HEK293 (cell line): ENCODE measurements around the gene RCL1.

Experiments
- GLIS2 ChIP-seq: fragments of 450-650 bp; formaldehyde crosslinking; IDR thresholded peaks from 2 replicates; pipeline ENCODE4 v1.5.1; 2016; ENCODE audit warnings: missing biosample characterization, missing genetic modification characterization
- HOXD13 ChIP-seq: sonication (generic); formaldehyde crosslinking; IDR thresholded peaks from 2 replicates; pipeline ENCODE4 v1.8.0; 2022; ENCODE audit warnings: missing genetic modification reagents, borderline replicate concordance
- IKZF3 ChIP-seq: fragments of 450-650 bp; IDR thresholded peaks from 2 replicates; pipeline ENCODE4 v1.5.0; 2018; ENCODE audit warnings: missing biosample characterization, mild to moderate bottlenecking, missing genetic modification characterization, moderate library complexity
- SP2 ChIP-seq: fragments of 450-650 bp; formaldehyde crosslinking; IDR thresholded peaks from 2 replicates; pipeline ENCODE4 v1.5.1; 2016; ENCODE audit warnings: missing biosample characterization, missing genetic modification characterization
- SP3 ChIP-seq: fragments of 450-650 bp; formaldehyde crosslinking; IDR thresholded peaks from 2 replicates; pipeline ENCODE4 v1.5.1; 2016; ENCODE audit warnings: missing biosample characterization, missing genetic modification characterization
- TRIM28 ChIP-seq: IDR thresholded peaks from 2 replicates; pipeline ENCODE4 v1.6.1; 2011; ENCODE audit warnings: low read length, control low read depth, borderline replicate concordance
- ZBTB17 ChIP-seq: fragments of 450-650 bp; formaldehyde crosslinking; IDR thresholded peaks from 2 replicates; pipeline ENCODE4 v1.5.1; 2016; ENCODE audit warnings: missing biosample characterization, missing genetic modification characterization
- ZBTB8A ChIP-seq: fragments of 450-650 bp; formaldehyde crosslinking; IDR thresholded peaks from 2 replicates; pipeline ENCODE4 v1.5.1; 2016; ENCODE audit warnings: missing biosample characterization, missing genetic modification characterization
- ZNF311 ChIP-seq: fragments of 450-650 bp; formaldehyde crosslinking; IDR thresholded peaks from 2 replicates; pipeline ENCODE4 v1.5.1; 2017; ENCODE audit warnings: missing biosample characterization, missing genetic modification characterization, borderline replicate concordance
- ZNF335 ChIP-seq: fragments of 450-650 bp; formaldehyde crosslinking; conservative IDR thresholded peaks from 2 replicates; pipeline ENCODE4 v1.5.1; 2016; ENCODE audit warnings: missing biosample characterization, missing genetic modification characterization
- ZNF416 ChIP-seq: fragments of 450-650 bp; formaldehyde crosslinking; IDR thresholded peaks from 2 replicates; pipeline ENCODE4 v1.5.1; 2016; ENCODE audit warnings: missing biosample characterization, missing genetic modification characterization
- ZNF473 ChIP-seq: fragments of 450-650 bp; formaldehyde crosslinking; IDR thresholded peaks from 2 replicates; pipeline ENCODE4 v1.5.1; 2017; ENCODE audit warnings: missing biosample characterization, missing genetic modification characterization
- ZNF555 ChIP-seq: fragments of 450-650 bp; formaldehyde crosslinking; conservative IDR thresholded peaks from 2 replicates; pipeline ENCODE4 v1.5.1; 2017; ENCODE audit warnings: missing biosample characterization, mild to moderate bottlenecking, missing genetic modification characterization, inconsistent platforms
- ZNF558 ChIP-seq: fragments of 450-650 bp; formaldehyde crosslinking; IDR thresholded peaks from 2 replicates; pipeline ENCODE4 v1.5.1; 2016; ENCODE audit warnings: missing biosample characterization, missing genetic modification characterization
- ZNF571 ChIP-seq: fragments of 450-650 bp; formaldehyde crosslinking; IDR thresholded peaks from 2 replicates; pipeline ENCODE4 v1.5.0; 2017; ENCODE audit warnings: missing biosample characterization, missing genetic modification characterization
- ZNF626 ChIP-seq: fragments of 450-650 bp; sonication (Bioruptor Pico); formaldehyde crosslinking; IDR thresholded peaks from 2 replicates; pipeline ENCODE4 v1.5.1; 2018; ENCODE audit warnings: missing biosample characterization, missing genetic modification characterization, inconsistent platforms
- ZNF768 ChIP-seq: fragments of 450-650 bp; formaldehyde crosslinking; IDR thresholded peaks from 2 replicates; pipeline ENCODE4 v1.5.1; 2018; ENCODE audit warnings: missing biosample characterization, mild to moderate bottlenecking, missing genetic modification characterization
- ZSCAN30 ChIP-seq: fragments of 450-650 bp; IDR thresholded peaks from 2 replicates; pipeline ENCODE4 v1.5.1; 2018; ENCODE audit warnings: missing biosample characterization, mild to moderate bottlenecking, missing genetic modification characterization, moderate library complexity
- TF ChIP-seq, protein P1 (sequence below): fragments of 450-650 bp; IDR thresholded peaks from 2 replicates; pipeline ENCODE4 v1.5.1; 2018; ENCODE audit warnings: missing biosample characterization, mild to moderate bottlenecking, missing genetic modification characterization
- TF ChIP-seq, protein P2 (sequence below): fragments of 450-650 bp; formaldehyde crosslinking; IDR thresholded peaks from 2 replicates; pipeline ENCODE4 v1.5.1; 2016; ENCODE audit warnings: missing biosample characterization, missing genetic modification characterization
- TF ChIP-seq, protein P3 (sequence below): fragments of 450-650 bp; formaldehyde crosslinking; IDR thresholded peaks from 2 replicates; pipeline ENCODE4 v1.5.1; 2016; ENCODE audit warnings: missing biosample characterization, missing genetic modification characterization
- TF ChIP-seq, protein P4 (sequence below): fragments of 450-650 bp; formaldehyde crosslinking; IDR thresholded peaks from 2 replicates; pipeline ENCODE4 v1.5.0; 2017; ENCODE audit warnings: missing biosample characterization, missing genetic modification characterization, borderline replicate concordance
- TF ChIP-seq, protein P5 (sequence below): fragments of 450-650 bp; formaldehyde crosslinking; IDR thresholded peaks from 2 replicates; pipeline ENCODE4 v1.5.1; 2016; ENCODE audit warnings: missing biosample characterization, missing genetic modification characterization, borderline replicate concordance
- TF ChIP-seq, protein P6 (sequence below): fragments of 450-650 bp; formaldehyde crosslinking; IDR thresholded peaks from 2 replicates; pipeline ENCODE4 v1.5.1; 2016; ENCODE audit warnings: missing biosample characterization, missing genetic modification characterization

Gene RCL1

DNA sequence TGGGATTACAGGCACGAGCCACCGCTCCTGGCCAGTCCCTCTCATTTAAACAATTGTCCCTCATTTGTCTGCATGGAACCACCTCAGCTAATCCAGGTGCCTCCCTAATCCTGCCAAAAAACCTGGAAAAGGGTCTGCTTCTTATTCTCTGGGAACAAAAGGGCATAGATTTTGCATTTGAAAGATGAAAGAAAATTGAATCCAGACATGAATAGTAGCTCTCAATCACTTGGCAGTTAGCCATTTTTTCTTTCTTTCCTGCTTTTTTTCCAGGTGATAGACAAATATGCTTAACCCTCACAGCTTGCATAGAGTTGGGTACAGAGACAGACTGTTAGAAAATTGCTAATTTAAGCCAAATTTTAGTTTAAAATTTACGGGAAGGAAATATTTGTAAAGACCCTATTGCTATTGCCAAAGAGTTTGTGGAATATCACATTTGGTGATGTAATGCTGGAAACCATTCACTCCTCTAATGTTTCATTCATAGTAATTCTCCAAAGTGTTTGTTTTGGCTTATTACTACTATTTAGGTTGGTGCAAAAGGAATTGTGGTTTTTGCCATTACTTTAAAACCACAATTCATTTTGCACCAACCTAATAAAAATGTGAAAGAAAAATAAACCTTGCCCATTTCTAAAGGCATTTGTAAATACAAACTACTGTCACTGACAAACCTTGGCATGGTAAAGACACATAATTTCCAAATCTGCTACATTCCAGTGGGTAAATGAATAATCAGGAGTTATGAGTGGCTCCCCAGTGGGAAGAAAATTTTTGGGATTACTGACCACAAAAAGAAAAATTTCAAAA is 111.8 kb downstream of the RCL1 start (continued):
- TF ChIP-seq, protein P1, sequence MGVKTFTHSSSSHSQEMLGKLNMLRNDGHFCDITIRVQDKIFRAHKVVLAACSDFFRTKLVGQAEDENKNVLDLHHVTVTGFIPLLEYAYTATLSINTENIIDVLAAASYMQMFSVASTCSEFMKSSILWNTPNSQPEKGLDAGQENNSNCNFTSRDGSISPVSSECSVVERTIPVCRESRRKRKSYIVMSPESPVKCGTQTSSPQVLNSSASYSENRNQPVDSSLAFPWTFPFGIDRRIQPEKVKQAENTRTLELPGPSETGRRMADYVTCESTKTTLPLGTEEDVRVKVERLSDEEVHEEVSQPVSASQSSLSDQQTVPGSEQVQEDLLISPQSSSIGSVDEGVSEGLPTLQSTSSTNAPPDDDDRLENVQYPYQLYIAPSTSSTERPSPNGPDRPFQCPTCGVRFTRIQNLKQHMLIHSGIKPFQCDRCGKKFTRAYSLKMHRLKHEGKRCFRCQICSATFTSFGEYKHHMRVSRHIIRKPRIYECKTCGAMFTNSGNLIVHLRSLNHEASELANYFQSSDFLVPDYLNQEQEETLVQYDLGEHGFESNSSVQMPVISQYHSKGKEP (tag by site-specific recombination), result 0 out of 2 replicates have a peak, but pooled peaks have one; percentile 43
- TF ChIP-seq ZNF626 (no peak), GLIS2 (tag by site-specific recombination) (no peak), TRIM28 (no peak), ZNF335 (tag by site-specific recombination) (no peak), ZNF311 (tag by site-specific recombination) (no peak), ZSCAN30 (tag by site-specific recombination) (no peak), ZNF768 (tag by site-specific recombination) (no peak), SP2 (tag by site-specific recombination) (no peak), SP3 (tag by site-specific recombination) (no peak), ZBTB17 (no peak; the same call in 1 of the 2 replicates), ZNF473 (tag by site-specific recombination) (no peak), ZNF571 (tag by site-specific recombination) (no peak), ZNF416 (tag by site-specific recombination) (no peak), ZNF558 (tag by site-specific recombination) (no peak), ZBTB8A (no peak), IKZF3 (no peak), ZNF555 (tag by site-specific recombination) (no peak), HOXD13 (CRISPR knock-in tag) (no peak)
- TF ChIP-seq, protein P2, sequence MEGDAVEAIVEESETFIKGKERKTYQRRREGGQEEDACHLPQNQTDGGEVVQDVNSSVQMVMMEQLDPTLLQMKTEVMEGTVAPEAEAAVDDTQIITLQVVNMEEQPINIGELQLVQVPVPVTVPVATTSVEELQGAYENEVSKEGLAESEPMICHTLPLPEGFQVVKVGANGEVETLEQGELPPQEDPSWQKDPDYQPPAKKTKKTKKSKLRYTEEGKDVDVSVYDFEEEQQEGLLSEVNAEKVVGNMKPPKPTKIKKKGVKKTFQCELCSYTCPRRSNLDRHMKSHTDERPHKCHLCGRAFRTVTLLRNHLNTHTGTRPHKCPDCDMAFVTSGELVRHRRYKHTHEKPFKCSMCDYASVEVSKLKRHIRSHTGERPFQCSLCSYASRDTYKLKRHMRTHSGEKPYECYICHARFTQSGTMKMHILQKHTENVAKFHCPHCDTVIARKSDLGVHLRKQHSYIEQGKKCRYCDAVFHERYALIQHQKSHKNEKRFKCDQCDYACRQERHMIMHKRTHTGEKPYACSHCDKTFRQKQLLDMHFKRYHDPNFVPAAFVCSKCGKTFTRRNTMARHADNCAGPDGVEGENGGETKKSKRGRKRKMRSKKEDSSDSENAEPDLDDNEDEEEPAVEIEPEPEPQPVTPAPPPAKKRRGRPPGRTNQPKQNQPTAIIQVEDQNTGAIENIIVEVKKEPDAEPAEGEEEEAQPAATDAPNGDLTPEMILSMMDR, result no peak
- TF ChIP-seq, protein P3, sequence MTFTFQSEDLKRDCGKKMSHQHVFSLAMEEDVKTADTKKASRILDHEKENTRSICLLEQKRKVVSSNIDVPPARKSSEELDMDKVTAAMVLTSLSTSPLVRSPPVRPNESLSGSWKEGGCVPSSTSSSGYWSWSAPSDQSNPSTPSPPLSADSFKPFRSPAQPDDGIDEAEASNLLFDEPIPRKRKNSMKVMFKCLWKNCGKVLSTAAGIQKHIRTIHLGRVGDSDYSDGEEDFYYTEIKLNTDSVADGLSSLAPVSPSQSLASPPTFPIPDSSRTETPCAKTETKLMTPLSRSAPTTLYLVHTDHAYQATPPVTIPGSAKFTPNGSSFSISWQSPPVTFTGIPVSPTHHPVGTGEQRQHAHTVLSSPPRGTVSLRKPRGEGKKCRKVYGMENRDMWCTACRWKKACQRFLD (tag by site-specific recombination), result no peak
- TF ChIP-seq, protein P4, sequence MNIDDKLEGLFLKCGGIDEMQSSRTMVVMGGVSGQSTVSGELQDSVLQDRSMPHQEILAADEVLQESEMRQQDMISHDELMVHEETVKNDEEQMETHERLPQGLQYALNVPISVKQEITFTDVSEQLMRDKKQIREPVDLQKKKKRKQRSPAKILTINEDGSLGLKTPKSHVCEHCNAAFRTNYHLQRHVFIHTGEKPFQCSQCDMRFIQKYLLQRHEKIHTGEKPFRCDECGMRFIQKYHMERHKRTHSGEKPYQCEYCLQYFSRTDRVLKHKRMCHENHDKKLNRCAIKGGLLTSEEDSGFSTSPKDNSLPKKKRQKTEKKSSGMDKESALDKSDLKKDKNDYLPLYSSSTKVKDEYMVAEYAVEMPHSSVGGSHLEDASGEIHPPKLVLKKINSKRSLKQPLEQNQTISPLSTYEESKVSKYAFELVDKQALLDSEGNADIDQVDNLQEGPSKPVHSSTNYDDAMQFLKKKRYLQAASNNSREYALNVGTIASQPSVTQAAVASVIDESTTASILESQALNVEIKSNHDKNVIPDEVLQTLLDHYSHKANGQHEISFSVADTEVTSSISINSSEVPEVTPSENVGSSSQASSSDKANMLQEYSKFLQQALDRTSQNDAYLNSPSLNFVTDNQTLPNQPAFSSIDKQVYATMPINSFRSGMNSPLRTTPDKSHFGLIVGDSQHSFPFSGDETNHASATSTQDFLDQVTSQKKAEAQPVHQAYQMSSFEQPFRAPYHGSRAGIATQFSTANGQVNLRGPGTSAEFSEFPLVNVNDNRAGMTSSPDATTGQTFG, result no peak
- TF ChIP-seq, protein P5, sequence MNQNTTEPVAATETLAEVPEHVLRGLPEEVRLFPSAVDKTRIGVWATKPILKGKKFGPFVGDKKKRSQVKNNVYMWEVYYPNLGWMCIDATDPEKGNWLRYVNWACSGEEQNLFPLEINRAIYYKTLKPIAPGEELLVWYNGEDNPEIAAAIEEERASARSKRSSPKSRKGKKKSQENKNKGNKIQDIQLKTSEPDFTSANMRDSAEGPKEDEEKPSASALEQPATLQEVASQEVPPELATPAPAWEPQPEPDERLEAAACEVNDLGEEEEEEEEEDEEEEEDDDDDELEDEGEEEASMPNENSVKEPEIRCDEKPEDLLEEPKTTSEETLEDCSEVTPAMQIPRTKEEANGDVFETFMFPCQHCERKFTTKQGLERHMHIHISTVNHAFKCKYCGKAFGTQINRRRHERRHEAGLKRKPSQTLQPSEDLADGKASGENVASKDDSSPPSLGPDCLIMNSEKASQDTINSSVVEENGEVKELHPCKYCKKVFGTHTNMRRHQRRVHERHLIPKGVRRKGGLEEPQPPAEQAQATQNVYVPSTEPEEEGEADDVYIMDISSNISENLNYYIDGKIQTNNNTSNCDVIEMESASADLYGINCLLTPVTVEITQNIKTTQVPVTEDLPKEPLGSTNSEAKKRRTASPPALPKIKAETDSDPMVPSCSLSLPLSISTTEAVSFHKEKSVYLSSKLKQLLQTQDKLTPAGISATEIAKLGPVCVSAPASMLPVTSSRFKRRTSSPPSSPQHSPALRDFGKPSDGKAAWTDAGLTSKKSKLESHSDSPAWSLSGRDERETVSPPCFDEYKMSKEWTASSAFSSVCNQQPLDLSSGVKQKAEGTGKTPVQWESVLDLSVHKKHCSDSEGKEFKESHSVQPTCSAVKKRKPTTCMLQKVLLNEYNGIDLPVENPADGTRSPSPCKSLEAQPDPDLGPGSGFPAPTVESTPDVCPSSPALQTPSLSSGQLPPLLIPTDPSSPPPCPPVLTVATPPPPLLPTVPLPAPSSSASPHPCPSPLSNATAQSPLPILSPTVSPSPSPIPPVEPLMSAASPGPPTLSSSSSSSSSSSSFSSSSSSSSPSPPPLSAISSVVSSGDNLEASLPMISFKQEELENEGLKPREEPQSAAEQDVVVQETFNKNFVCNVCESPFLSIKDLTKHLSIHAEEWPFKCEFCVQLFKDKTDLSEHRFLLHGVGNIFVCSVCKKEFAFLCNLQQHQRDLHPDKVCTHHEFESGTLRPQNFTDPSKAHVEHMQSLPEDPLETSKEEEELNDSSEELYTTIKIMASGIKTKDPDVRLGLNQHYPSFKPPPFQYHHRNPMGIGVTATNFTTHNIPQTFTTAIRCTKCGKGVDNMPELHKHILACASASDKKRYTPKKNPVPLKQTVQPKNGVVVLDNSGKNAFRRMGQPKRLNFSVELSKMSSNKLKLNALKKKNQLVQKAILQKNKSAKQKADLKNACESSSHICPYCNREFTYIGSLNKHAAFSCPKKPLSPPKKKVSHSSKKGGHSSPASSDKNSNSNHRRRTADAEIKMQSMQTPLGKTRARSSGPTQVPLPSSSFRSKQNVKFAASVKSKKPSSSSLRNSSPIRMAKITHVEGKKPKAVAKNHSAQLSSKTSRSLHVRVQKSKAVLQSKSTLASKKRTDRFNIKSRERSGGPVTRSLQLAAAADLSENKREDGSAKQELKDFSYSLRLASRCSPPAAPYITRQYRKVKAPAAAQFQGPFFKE (tag by site-specific recombination), result no peak
- TF ChIP-seq, protein P6, sequence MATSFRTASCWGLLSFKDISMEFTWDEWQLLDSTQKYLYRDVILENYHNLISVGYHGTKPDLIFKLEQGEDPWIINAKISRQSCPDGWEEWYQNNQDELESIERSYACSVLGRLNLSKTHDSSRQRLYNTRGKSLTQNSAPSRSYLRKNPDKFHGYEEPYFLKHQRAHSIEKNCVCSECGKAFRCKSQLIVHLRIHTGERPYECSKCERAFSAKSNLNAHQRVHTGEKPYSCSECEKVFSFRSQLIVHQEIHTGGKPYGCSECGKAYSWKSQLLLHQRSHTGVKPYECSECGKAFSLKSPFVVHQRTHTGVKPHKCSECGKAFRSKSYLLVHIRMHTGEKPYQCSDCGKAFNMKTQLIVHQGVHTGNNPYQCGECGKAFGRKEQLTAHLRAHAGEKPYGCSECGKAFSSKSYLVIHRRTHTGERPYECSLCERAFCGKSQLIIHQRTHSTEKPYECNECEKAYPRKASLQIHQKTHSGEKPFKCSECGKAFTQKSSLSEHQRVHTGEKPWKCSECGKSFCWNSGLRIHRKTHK (tag by site-specific recombination), result no peak
